ENCODE data around the gene SH3BP2.

- TF ChIP-seq TCF7L2 (IDR thresholded peaks at IDR 0.05; ENCODE audit: borderline replicate concordance, extremely low read depth, insufficient read depth, insufficient read length) (no peak), CTCF (IDR thresholded peaks at IDR 0.05 in 2 of 3, conservative IDR thresholded peaks at IDR 0.05 in 1 of 3; ENCODE audit: borderline replicate concordance in 1 of 3, insufficient read depth in 1 of 3, low read depth in 2 of 3, low read length in 2 of 3) (no peak), POLR2A (IDR thresholded peaks at IDR 0.05; ENCODE audit: borderline replicate concordance, extremely low read depth, insufficient read depth, insufficient read length) (no peak), FOSL1 (IDR thresholded peaks at IDR 0.05; ENCODE audit: low read depth) (no peak), ELF1 (IDR thresholded peaks at IDR 0.05; ENCODE audit: borderline replicate concordance, low read depth) (no peak), EZH2 (IDR thresholded peaks at IDR 0.05) (no peak), MAX (IDR thresholded peaks at IDR 0.05) (no peak), CEBPB (IDR thresholded peaks at IDR 0.05; ENCODE audit: low read depth) (no peak)
These were observed 55.6 kb downstream of the SH3BP2 start for GRCh38 chr4:2848449-2848848.
